Mesendoderm (in vitro differentiated cells): ENCODE data around the gene EMX2.

ENCODE experiments used
- DNase-seq: peaks from one replicate; pipeline ENCODE4 v3.0.0; 2013
- H2AK5ac ChIP-seq: 2 replicates; pipeline ENCODE4 v1.6.1; 2013; ENCODE audit warnings: low read length, inconsistent platforms
- H2BK120ac ChIP-seq: 2 replicates; pipeline ENCODE4 v1.6.1; 2013; ENCODE audit warnings: low read depth, mild to moderate bottlenecking, low read length, moderate library complexity, mixed read lengths
- H2BK15ac ChIP-seq: replicated peaks from 2 replicates; pipeline ENCODE4 v1.6.1; 2013; ENCODE audit warnings: low read depth, mild to moderate bottlenecking, moderate library complexity
- H2BK5ac ChIP-seq: 2 replicates; pipeline ENCODE4 v1.6.1; 2013; ENCODE audit warnings: low read length, inconsistent platforms
- H3K18ac ChIP-seq: 2 replicates; pipeline ENCODE4 v1.6.1; 2013; ENCODE audit warnings: mild to moderate bottlenecking, low read length, mixed read lengths
- H3K23ac ChIP-seq: one replicate; pipeline ENCODE4 v1.6.1; 2013; ENCODE audit warnings: low read length
- H3K27ac ChIP-seq: 2 replicates; pipeline ENCODE4 v1.5.1; 2013; ENCODE audit warnings: low read depth, mild to moderate bottlenecking, inconsistent platforms, low read length, moderate library complexity
- H3K27me3 ChIP-seq: 2 replicates; pipeline ENCODE4 v1.6.1; 2013; ENCODE audit warnings: low read length, control low read depth, mild to moderate bottlenecking, inconsistent platforms; ENCODE audit not compliant: insufficient read depth, poor library complexity
- H3K36me3 ChIP-seq: 2 replicates; pipeline ENCODE4 v1.6.1; 2013; ENCODE audit warnings: low read length, inconsistent platforms; ENCODE audit not compliant: control insufficient read depth, insufficient read depth
- H3K4ac ChIP-seq: one replicate; pipeline ENCODE4 v1.6.1; 2013; ENCODE audit warnings: low read depth, mild to moderate bottlenecking, low read length, moderate library complexity
- H3K4me1 ChIP-seq: 2 replicates; pipeline ENCODE4 v1.6.1; 2013; ENCODE audit warnings: low read depth, low read length, inconsistent platforms; ENCODE audit not compliant: control insufficient read depth
- H3K4me2 ChIP-seq: 2 replicates; pipeline ENCODE4 v1.6.1; 2013; ENCODE audit warnings: low read length
- H3K4me3 ChIP-seq: 2 replicates; pipeline ENCODE4 v1.5.1; 2013; ENCODE audit warnings: mild to moderate bottlenecking, low read length
- H3K56ac ChIP-seq: one replicate; pipeline ENCODE4 v1.6.1; 2013; ENCODE audit warnings: low read length
- H3K79me1 ChIP-seq: 2 replicates; pipeline ENCODE4 v1.6.1; 2013; ENCODE audit warnings: low read length, inconsistent platforms
- H3K79me2 ChIP-seq: 2 replicates; pipeline ENCODE4 v1.6.1; 2013; ENCODE audit warnings: mild to moderate bottlenecking, low read length; ENCODE audit not compliant: control insufficient read depth, insufficient read depth
- H3K9ac ChIP-seq: 2 replicates; pipeline ENCODE4 v1.6.1; 2013; ENCODE audit warnings: low read length, inconsistent platforms
- H4K5ac ChIP-seq: one replicate; pipeline ENCODE4 v1.6.1; 2013; ENCODE audit warnings: low read length
- H4K8ac ChIP-seq: one replicate; pipeline ENCODE4 v1.6.1; 2013; ENCODE audit warnings: low read depth, mild to moderate bottlenecking, control low read depth, low read length, moderate library complexity
- WGBS: extraction: QIAGEN DNeasy Blood & Tissue Kit; methylation state at CpG from one replicate; pipeline ENCODE4 v1.1.7; 2013; ENCODE audit warnings: low lambda C conversion rate, missing lambda C conversion rate; ENCODE audit not compliant: insufficient coverage; ENCODE audit errors: extremely low coverage; 5-methylcytosine and 5-hydroxymethylcytosine counted together

The EMX2 gene

GRCh38 chr10:117552701-117553141, 10.2 kb downstream of the EMX2 start:
- Histone ChIP-seq H3K36me3 (no peaks in the 10 kb centered on the region), H3K4me1 (no peaks in the 10 kb centered on the region), H2BK120ac (no peak overlapping the region), H3K4me2 (no peak overlapping the region), H3K79me1 (no peaks in the 10 kb centered on the region), H3K56ac (no peak overlapping the region), H3K4ac (no peak overlapping the region), H2AK5ac (no peak overlapping the region), H3K18ac (no peak overlapping the region), H3K9ac (no peak overlapping the region), H3K23ac (peak overlapping the region; percentile 66), H3K27me3 (peaks cover 76% of the 10 kb centered on the region), H4K5ac (no peak overlapping the region), H3K79me2 (no peaks in the 10 kb centered on the region), H3K4me3 (no peak overlapping the region), H2BK15ac (no peak overlapping the region), H2BK5ac (no peak overlapping the region), H3K27ac (no peak overlapping the region), H4K8ac (no peak overlapping the region)
- no CpG with 5 or more reads among the region's 13 CpGs for WGBS
- DNase-seq: no peak

GRCh38 chr10:117553142-117553814, 10.7 kb downstream of the EMX2 start:
- Histone ChIP-seq H2BK15ac (no peak overlapping the region), H3K79me2 (no peaks in the 10 kb centered on the region), H3K79me1 (no peaks in the 10 kb centered on the region), H2BK5ac (no peak overlapping the region), H2AK5ac (no peak overlapping the region), H2BK120ac (no peak overlapping the region), H3K4me2 (no peak overlapping the region), H3K36me3 (no peaks in the 10 kb centered on the region), H4K5ac (no peak overlapping the region), H3K4ac (no peak overlapping the region), H3K4me1 (no peaks in the 10 kb centered on the region), H3K27me3 (peaks cover 71% of the 10 kb centered on the region), H3K9ac (no peak overlapping the region), H3K4me3 (no peak overlapping the region), H3K56ac (no peak overlapping the region), H3K18ac (no peak overlapping the region), H4K8ac (no peak overlapping the region), H3K23ac (no peak overlapping the region), H3K27ac (no peak overlapping the region)
- peak; percentile 34 for DNase-seq
- WGBS: no CpG with 5 or more reads among the region's 65 CpGs

- no peaks in the 10 kb centered on the region for H3K79me1 ChIP-seq
- H2BK15ac ChIP-seq: no peak overlapping the region
- no peak overlapping the region for H3K4ac ChIP-seq
- peaks cover 65% of the 10 kb centered on the region for H3K27me3 ChIP-seq
- H3K4me3 ChIP-seq: no peak overlapping the region
- peak; percentile 19 for DNase-seq
- H2BK120ac ChIP-seq: no peak overlapping the region
- no peak overlapping the region for H3K4me2 ChIP-seq
- no peak overlapping the region for H2AK5ac ChIP-seq
- no peaks in the 10 kb centered on the region for H3K4me1 ChIP-seq
- no peak overlapping the region for H2BK5ac ChIP-seq
- H3K79me2 ChIP-seq: no peaks in the 10 kb centered on the region
- H4K5ac ChIP-seq: no peak overlapping the region
- H3K18ac ChIP-seq: no peak overlapping the region
- no peak overlapping the region for H3K27ac ChIP-seq
- no peak overlapping the region for H4K8ac ChIP-seq
- H3K9ac ChIP-seq: no peak overlapping the region
- WGBS: no CpG with 5 or more reads among the region's 19 CpGs
- H3K56ac ChIP-seq: no peak overlapping the region
- H3K23ac ChIP-seq: no peak overlapping the region
- no peaks in the 10 kb centered on the region for H3K36me3 ChIP-seq
Observed at GRCh38 chr10:117553815-117554172, 11.2 kb downstream of the EMX2 start.

- DNase-seq: no peak
- H3K4ac ChIP-seq: no peak overlapping the region
- H4K8ac ChIP-seq: no peak overlapping the region
- H2BK15ac ChIP-seq: no peak overlapping the region
- no peak overlapping the region for H3K4me2 ChIP-seq
- H3K36me3 ChIP-seq: no peaks in the 10 kb centered on the region
- no CpG with 5 or more reads among the region's 14 CpGs for WGBS
- H3K27ac ChIP-seq: no peak overlapping the region
- no peak overlapping the region for H3K9ac ChIP-seq
- no peaks in the 10 kb centered on the region for H3K79me1 ChIP-seq
- H3K4me3 ChIP-seq: no peak overlapping the region
- H3K79me2 ChIP-seq: no peaks in the 10 kb centered on the region
- no peak overlapping the region for H2AK5ac ChIP-seq
- no peaks in the 10 kb centered on the region for H3K4me1 ChIP-seq
- no peak overlapping the region for H3K56ac ChIP-seq
- H4K5ac ChIP-seq: no peak overlapping the region
- H3K27me3 ChIP-seq: peaks cover 62% of the 10 kb centered on the region
- H3K23ac ChIP-seq: no peak overlapping the region
- no peak overlapping the region for H3K18ac ChIP-seq
- no peak overlapping the region for H2BK5ac ChIP-seq
- H2BK120ac ChIP-seq: no peak overlapping the region
Observed at GRCh38 chr10:117554241-117554814, 11.8 kb downstream of the EMX2 start.

- Histone ChIP-seq H2AK5ac (no peak overlapping the region), H3K4me1 (no peaks in the 10 kb centered on the region), H3K56ac (no peak overlapping the region), H3K4ac (no peak overlapping the region), H4K5ac (no peak overlapping the region), H4K8ac (no peak overlapping the region), H2BK120ac (no peak overlapping the region), H3K27ac (no peak overlapping the region), H3K4me2 (no peak overlapping the region), H2BK5ac (no peak overlapping the region), H3K9ac (no peak overlapping the region), H3K27me3 (peaks cover 55% of the 10 kb centered on the region), H3K79me1 (no peaks in the 10 kb centered on the region), H3K4me3 (no peak overlapping the region), H3K18ac (no peak overlapping the region), H3K79me2 (no peaks in the 10 kb centered on the region), H3K23ac (no peak overlapping the region), H3K36me3 (no peaks in the 10 kb centered on the region), H2BK15ac (no peak overlapping the region)
- no peak for DNase-seq
- WGBS: no CpG with 5 or more reads among the region's 12 CpGs
Observed at GRCh38 chr10:117555017-117555416, 12.5 kb downstream of the EMX2 start.

GRCh38 chr10:117555863-117556262, 13.3 kb downstream of the EMX2 start:
- Histone ChIP-seq H3K56ac (no peak overlapping the region), H3K36me3 (no peaks in the 10 kb centered on the region), H3K79me1 (no peaks in the 10 kb centered on the region), H2BK15ac (no peak overlapping the region), H3K4me2 (no peak overlapping the region), H3K4me1 (no peaks in the 10 kb centered on the region), H2BK5ac (no peak overlapping the region), H3K4ac (no peak overlapping the region), H4K5ac (no peak overlapping the region), H3K4me3 (no peak overlapping the region), H3K9ac (no peak overlapping the region), H3K27ac (no peak overlapping the region), H3K18ac (no peak overlapping the region), H3K23ac (no peak overlapping the region), H4K8ac (no peak overlapping the region), H2BK120ac (no peak overlapping the region), H3K79me2 (no peaks in the 10 kb centered on the region), H3K27me3 (peaks cover 47% of the 10 kb centered on the region), H2AK5ac (no peak overlapping the region)
- WGBS: no CpG with 5 or more reads among the region's 1 CpG
- no peak for DNase-seq
